Mesenchymal stem cell (in vitro differentiated cells and primary cell): ENCODE results near the gene PRKRA.

Experiments
- DNase-seq: peaks from one replicate; pipeline ENCODE4 v3.0.0-alpha.2; 2013
- H2AFZ ChIP-seq: one replicate; pipeline ENCODE4 v1.6.1; 2013; ENCODE audit warnings: low read depth, mild to moderate bottlenecking, control low read depth, inconsistent platforms, low read length, moderate library complexity
- H2AK5ac ChIP-seq: 2 replicates; pipeline ENCODE4 v1.6.1; 2013; ENCODE audit warnings: low read length, moderate library complexity, mild to moderate bottlenecking, inconsistent platforms; ENCODE audit not compliant: severe bottlenecking
- H2BK120ac ChIP-seq: one replicate; pipeline ENCODE4 v1.6.1; 2013; ENCODE audit warnings: low read depth, mild to moderate bottlenecking, inconsistent platforms, low read length, moderate library complexity
- H2BK12ac ChIP-seq, 2 experiments: one replicate each; pipeline ENCODE4 v1.6.1; 2013; ENCODE audit warnings: inconsistent platforms in 2 of 2, low read length in 2 of 2, mild to moderate bottlenecking in 2 of 2, moderate library complexity in 2 of 2, control low read depth in 1 of 2
- H2BK15ac ChIP-seq: one replicate; pipeline ENCODE4 v1.6.1; 2013; ENCODE audit warnings: mild to moderate bottlenecking, low read depth, inconsistent platforms; ENCODE audit not compliant: poor library complexity, severe bottlenecking
- H2BK5ac ChIP-seq: 2 replicates; pipeline ENCODE4 v1.6.1; 2013; ENCODE audit warnings: low read depth, mild to moderate bottlenecking, low read length, control low read depth, inconsistent platforms; ENCODE audit not compliant: poor library complexity, severe bottlenecking
- H3K14ac ChIP-seq, 2 experiments: one replicate each; pipeline ENCODE4 v1.6.1; 2013; ENCODE audit warnings: inconsistent platforms in 2 of 2, low read length in 2 of 2, control low read depth in 1 of 2, mild to moderate bottlenecking in 1 of 2, moderate library complexity in 1 of 2
- H3K18ac ChIP-seq, 2 experiments: one replicate each; pipeline ENCODE4 v1.6.1; 2013; ENCODE audit warnings: inconsistent platforms in 2 of 2, low read length in 2 of 2, control low read depth in 1 of 2, low read depth in 1 of 2, mild to moderate bottlenecking in 1 of 2
- H3K23ac ChIP-seq, 2 experiments: one replicate each; pipeline ENCODE4 v1.6.1; 2013; ENCODE audit warnings: inconsistent platforms in 2 of 2, low read length in 2 of 2, mild to moderate bottlenecking in 2 of 2, moderate library complexity in 2 of 2, control low read depth in 1 of 2
- H3K27ac ChIP-seq: 2 replicates; pipeline ENCODE4 v1.5.1; 2013; ENCODE audit warnings: mild to moderate bottlenecking, moderate library complexity, low read length, control low read depth, inconsistent platforms; ENCODE audit not compliant: poor library complexity, severe bottlenecking
- H3K27me3 ChIP-seq, 2 experiments: 2 replicates each; pipeline versions ENCODE4 v1.6.1 to v1.7.0; 2013; ENCODE audit warnings: low read length in 2 of 2, mild to moderate bottlenecking in 2 of 2, moderate library complexity in 2 of 2, control low read depth in 1 of 2, inconsistent platforms in 1 of 2; ENCODE audit not compliant: control insufficient read depth in 1 of 2, insufficient read depth in 1 of 2
- H3K36me3 ChIP-seq, 2 experiments: 2 replicates each; pipeline versions ENCODE4 v1.6.1 to v1.7.0; 2013; ENCODE audit warnings: low read length in 2 of 2, control low read depth in 1 of 2, inconsistent platforms in 1 of 2, low read depth in 1 of 2, mild to moderate bottlenecking in 1 of 2; ENCODE audit not compliant: insufficient read depth in 2 of 2, control insufficient read depth in 1 of 2
- H3K4ac ChIP-seq, 2 experiments: one replicate each; pipeline ENCODE4 v1.6.1; 2013; ENCODE audit warnings: inconsistent platforms in 2 of 2, low read length in 2 of 2, mild to moderate bottlenecking in 2 of 2, moderate library complexity in 2 of 2, control low read depth in 1 of 2, low read depth in 1 of 2
- H3K4me1 ChIP-seq: 2 replicates; pipeline ENCODE4 v1.6.1; 2013; ENCODE audit warnings: low read depth, low read length, control low read depth; ENCODE audit not compliant: control insufficient read depth, insufficient read depth
- H3K4me2 ChIP-seq: 2 replicates; pipeline ENCODE4 v1.6.1; 2013; ENCODE audit warnings: low read length, mild to moderate bottlenecking, inconsistent platforms; ENCODE audit not compliant: poor library complexity, severe bottlenecking
- H3K4me3 ChIP-seq, 2 experiments: 2 replicates each; pipeline versions ENCODE4 v1.5.1 to v1.7.0; 2013; ENCODE audit warnings: low read length in 2 of 2, mild to moderate bottlenecking in 2 of 2, control low read depth in 1 of 2, low read depth in 1 of 2; ENCODE audit not compliant: insufficient read depth in 1 of 2
- H3K79me1 ChIP-seq: replicated peaks from 2 replicates; pipeline ENCODE4 v1.6.1; 2013; ENCODE audit warnings: mild to moderate bottlenecking, control low read depth, low read length, inconsistent platforms; ENCODE audit not compliant: poor library complexity, severe bottlenecking
- H3K9ac ChIP-seq: 2 replicates; pipeline ENCODE4 v1.7.0; 2013; ENCODE audit warnings: mild to moderate bottlenecking, low read length, moderate library complexity
- H3K9me3 ChIP-seq: 2 replicates; pipeline ENCODE4 v1.7.0; 2013; ENCODE audit warnings: mild to moderate bottlenecking, low read length; ENCODE audit not compliant: control insufficient read depth
- H4K8ac ChIP-seq: one replicate; pipeline ENCODE4 v1.6.1; 2013; ENCODE audit warnings: inconsistent platforms, mild to moderate bottlenecking, low read length, moderate library complexity
- H4K91ac ChIP-seq: one replicate; pipeline ENCODE4 v1.6.1; 2013; ENCODE audit warnings: mild to moderate bottlenecking, low read length, inconsistent platforms
- WGBS: methylation state at CpG from one replicate; pipeline ENCODE4 v1.1.7; 2013; ENCODE audit warnings: mixed read lengths; 5-methylcytosine and 5-hydroxymethylcytosine counted together

Gene PRKRA

DNA sequence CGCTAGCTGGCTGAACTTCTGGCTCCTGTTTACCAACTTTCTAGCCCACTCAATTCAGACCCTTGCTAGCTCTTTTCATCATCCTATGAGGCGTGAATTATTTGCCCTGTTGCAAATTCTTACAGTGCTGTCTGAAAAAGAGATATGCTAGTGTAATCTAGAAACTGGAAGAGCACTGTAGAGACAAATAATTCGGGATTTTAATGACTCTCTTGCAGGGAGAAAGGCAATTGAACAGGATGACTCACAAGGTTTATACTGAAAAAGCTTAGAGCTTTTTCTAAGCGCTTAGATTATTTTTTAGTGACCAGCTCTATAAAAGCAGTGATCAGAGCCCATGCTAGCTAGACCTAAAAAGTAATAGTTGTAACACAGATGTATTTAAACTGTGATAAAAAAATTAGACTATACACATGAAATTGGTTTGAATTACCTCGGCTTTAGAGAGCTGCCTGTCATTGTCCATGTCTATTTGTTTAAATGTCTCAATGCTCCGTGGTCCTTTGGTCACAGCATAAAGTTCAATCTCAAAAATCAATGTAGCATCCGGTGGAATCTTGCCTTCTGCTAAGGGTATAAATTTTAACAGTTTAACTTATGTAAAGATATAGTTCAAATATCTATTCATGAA, 18.4 kb upstream of the PRKRA start:
- Histone ChIP-seq H3K79me1 (peaks cover 14% of the 10 kb centered on the region), H3K23ac (no peak overlapping the region), H3K27ac (no peak overlapping the region), H2BK5ac (no peak overlapping the region), H2BK120ac (no peak overlapping the region), H2BK15ac (no peak overlapping the region), H3K4me3 (no peak overlapping the region), H4K8ac (no peak overlapping the region), H3K9me3 (no peaks in the 10 kb centered on the region), H3K9ac (no peak overlapping the region), H3K14ac (no peak overlapping the region), H3K4ac (no peak overlapping the region), H2AK5ac (no peak overlapping the region), H2BK12ac (no peak overlapping the region), H4K91ac (no peak overlapping the region), H3K18ac (no peak overlapping the region), H3K4me2 (no peak overlapping the region), H3K4me1 (peaks cover 1% of the 10 kb centered on the region), H2AFZ (no peak overlapping the region), H3K36me3 (peaks cover 3 to 24% of the 10 kb centered on the region in 2 experiments), H3K27me3 (no peaks in the 10 kb centered on the region)
- DNase-seq, result no peak
- 91% methylated on average over 6 of the region's 7 CpGs for WGBS

DNA sequence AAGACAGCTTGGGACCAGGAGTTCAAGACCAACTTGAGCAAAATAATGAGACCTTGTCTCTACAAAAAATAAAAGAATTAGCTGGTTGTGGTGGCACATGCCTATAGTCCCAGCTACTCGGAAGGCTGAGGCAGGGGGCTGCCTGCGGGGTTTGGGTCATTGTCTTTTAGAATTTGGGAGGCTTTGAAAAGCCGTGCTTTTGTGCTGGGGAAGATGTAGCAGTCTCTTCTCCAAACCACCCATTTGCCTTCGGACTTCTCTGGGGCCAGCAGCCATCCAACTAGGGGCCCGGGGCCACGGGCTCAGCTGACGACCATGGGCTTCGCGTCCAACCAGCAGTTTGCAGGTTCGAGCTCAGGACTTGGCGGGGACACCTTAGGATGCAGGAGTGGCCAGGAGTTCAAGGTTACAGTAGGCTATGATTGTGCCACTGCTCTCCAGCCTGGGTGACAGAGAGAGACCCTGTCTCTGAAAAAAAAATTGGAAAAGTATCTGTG, 6.5 kb upstream of the PRKRA start:
- H3K4me2 ChIP-seq, result no peak overlapping the region
- H3K9me3 ChIP-seq, result no peaks in the 10 kb centered on the region
- 98% methylated on average over 11 of the region's 11 CpGs for WGBS
- no peak overlapping the region for H3K23ac ChIP-seq
- H3K4me1 ChIP-seq, result no peaks in the 10 kb centered on the region
- H3K4me3 ChIP-seq, result no peak overlapping the region
- H2AFZ ChIP-seq, result no peak overlapping the region
- H2BK15ac ChIP-seq, result no peak overlapping the region
- H4K8ac ChIP-seq, result no peak overlapping the region
- H2BK5ac ChIP-seq, result no peak overlapping the region
- H2BK120ac ChIP-seq, result no peak overlapping the region
- H3K14ac ChIP-seq, result no peak overlapping the region
- no peak overlapping the region for H3K9ac ChIP-seq
- no peak for DNase-seq
- H2AK5ac ChIP-seq, result no peak overlapping the region
- H2BK12ac ChIP-seq, result no peak overlapping the region
- H3K36me3 ChIP-seq, result peaks cover 0 to 2% of the 10 kb centered on the region in 2 experiments
- H3K27me3 ChIP-seq, result no peaks in the 10 kb centered on the region
- no peak overlapping the region for H3K27ac ChIP-seq
- no peaks in the 10 kb centered on the region for H3K79me1 ChIP-seq
- H3K4ac ChIP-seq, result no peak overlapping the region
- H4K91ac ChIP-seq, result no peak overlapping the region
- H3K18ac ChIP-seq, result no peak overlapping the region

DNA sequence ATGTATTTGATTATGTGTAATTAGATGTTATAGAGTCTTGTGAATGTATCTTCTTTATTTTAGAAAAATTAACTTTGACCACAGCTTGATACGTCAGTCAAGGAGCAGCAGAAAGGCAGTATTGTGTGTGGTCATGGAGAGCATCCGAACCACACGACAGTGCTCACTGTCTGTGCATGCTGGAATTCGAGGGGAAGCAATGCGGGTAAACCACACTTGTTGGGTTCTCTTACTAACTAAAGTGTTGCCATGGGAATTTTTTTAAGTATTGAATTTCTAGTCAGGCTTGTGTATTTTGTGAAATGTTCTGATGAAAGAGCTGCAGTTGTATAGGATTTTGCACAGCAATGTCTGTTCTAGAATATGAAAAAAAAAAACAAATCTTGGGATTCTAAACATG, 5.0 kb upstream of the PRKRA start:
- no peak overlapping the region for H3K4me3 ChIP-seq
- no peak overlapping the region for H2AFZ ChIP-seq
- H4K8ac ChIP-seq, result no peak overlapping the region
- no peak overlapping the region for H4K91ac ChIP-seq
- H3K27me3 ChIP-seq, result no peaks in the 10 kb centered on the region
- peaks cover 5% of the 10 kb centered on the region for H3K4me1 ChIP-seq
- H3K9me3 ChIP-seq, result no peaks in the 10 kb centered on the region
- H3K36me3 ChIP-seq, result peaks cover 0 to 2% of the 10 kb centered on the region in 2 experiments
- peaks cover 4% of the 10 kb centered on the region for H3K79me1 ChIP-seq
- no peak overlapping the region for H3K4ac ChIP-seq
- 96% methylated on average over 5 of the region's 5 CpGs for WGBS
- H2BK15ac ChIP-seq, result no peak overlapping the region
- no peak overlapping the region for H3K4me2 ChIP-seq
- H3K18ac ChIP-seq, result no peak overlapping the region
- H3K23ac ChIP-seq, result no peak overlapping the region
- H3K14ac ChIP-seq, result no peak overlapping the region
- no peak overlapping the region for H2AK5ac ChIP-seq
- H2BK120ac ChIP-seq, result no peak overlapping the region
- no peak overlapping the region for H2BK5ac ChIP-seq
- H3K27ac ChIP-seq, result no peak overlapping the region
- no peak for DNase-seq
- no peak overlapping the region for H2BK12ac ChIP-seq
- H3K9ac ChIP-seq, result no peak overlapping the region

DNA sequence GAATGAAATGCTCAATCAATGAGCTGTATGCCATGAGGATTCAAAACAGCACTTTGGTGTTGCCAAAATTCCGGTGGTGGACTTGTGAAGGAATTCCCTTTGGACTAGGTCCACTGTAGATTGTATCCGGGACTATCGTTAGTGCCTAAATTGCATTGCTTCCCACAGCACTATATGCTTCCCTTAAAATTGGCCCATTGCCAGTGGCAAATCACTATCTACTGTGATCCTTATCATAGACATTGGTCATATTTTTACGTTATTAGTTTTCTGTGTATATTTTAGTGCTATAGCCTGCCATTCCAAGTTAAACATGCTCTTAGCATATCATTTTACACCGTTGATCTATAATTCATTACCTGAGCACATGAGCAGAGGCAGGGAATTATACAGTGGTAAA, 1.9 kb upstream of the PRKRA start:
- Histone ChIP-seq H3K79me1 (peaks cover 19% of the 10 kb centered on the region), H3K9me3 (no peaks in the 10 kb centered on the region), H2BK120ac (no peak overlapping the region), H2BK15ac (no peak overlapping the region), H2BK5ac (no peak overlapping the region), H2BK12ac (no peak overlapping the region), H4K8ac (no peak overlapping the region), H3K36me3 (peaks cover 6 to 12% of the 10 kb centered on the region in 2 experiments), H3K4me2 (no peak overlapping the region), H3K14ac (no peak overlapping the region), H3K27ac (no peak overlapping the region), H4K91ac (no peak overlapping the region), H3K4ac (no peak overlapping the region), H3K4me3 (no peak overlapping the region), H3K4me1 (peaks cover 7% of the 10 kb centered on the region), H3K9ac (no peak overlapping the region), H3K27me3 (no peaks in the 10 kb centered on the region), H3K18ac (no peak overlapping the region), H2AK5ac (no peak overlapping the region), H3K23ac (no peak overlapping the region), H2AFZ (no peak overlapping the region)
- no peak for DNase-seq
- 95% methylated on average over 4 of the region's 5 CpGs for WGBS
